Sigmoid colon (tissue), 4 donors: Measurements from ENCODE around the gene KLRK1.

Experiments
- EP300 ChIP-seq, 4 donors: sonication (generic); formaldehyde crosslinking; IDR thresholded peaks; one replicate each; pipeline ENCODE4 v1.6.1; 2017; ENCODE audit warnings: antibody characterized with exemption in 4 of 4
- POLR2A ChIP-seq, 2 donors: fragments of 450-650 bp; IDR thresholded peaks; one replicate each; pipeline ENCODE4 v1.6.1; 2016; ENCODE audit warnings: antibody characterized with exemption in 2 of 2, mild to moderate bottlenecking in 2 of 2, moderate library complexity in 2 of 2
- TF ChIP-seq, protein P1 (sequence below), 4 experiments: fragments of 450-650 bp in 3 of 4; fragments of 200-600 bp in 1 of 4; IDR thresholded peaks; one replicate each; pipeline ENCODE4 v1.5.1; 2016 to 2019; ENCODE audit warnings: antibody characterized with exemption in 4 of 4, mild to moderate bottlenecking in 3 of 4, moderate library complexity in 2 of 4

DNA sequence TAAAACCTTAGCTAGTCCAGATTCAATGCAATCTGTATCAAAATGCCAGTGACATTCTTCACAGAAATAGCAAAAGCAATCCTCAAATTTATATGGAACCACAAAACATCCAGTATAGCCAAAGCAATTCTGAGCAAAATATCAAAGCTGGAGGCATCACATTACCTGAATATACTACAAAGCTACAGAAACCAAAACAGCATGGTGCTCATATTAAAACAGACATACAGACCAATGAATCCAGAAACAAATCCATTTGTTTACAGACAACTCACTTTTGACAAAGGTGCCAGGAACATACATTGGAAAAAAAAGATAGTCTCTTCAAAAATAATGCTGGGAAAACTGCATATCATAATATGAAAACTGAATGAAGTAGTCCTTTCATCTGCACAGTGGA is 15.0 kb upstream of the KLRK1 start:
- TF ChIP-seq, protein P1, sequence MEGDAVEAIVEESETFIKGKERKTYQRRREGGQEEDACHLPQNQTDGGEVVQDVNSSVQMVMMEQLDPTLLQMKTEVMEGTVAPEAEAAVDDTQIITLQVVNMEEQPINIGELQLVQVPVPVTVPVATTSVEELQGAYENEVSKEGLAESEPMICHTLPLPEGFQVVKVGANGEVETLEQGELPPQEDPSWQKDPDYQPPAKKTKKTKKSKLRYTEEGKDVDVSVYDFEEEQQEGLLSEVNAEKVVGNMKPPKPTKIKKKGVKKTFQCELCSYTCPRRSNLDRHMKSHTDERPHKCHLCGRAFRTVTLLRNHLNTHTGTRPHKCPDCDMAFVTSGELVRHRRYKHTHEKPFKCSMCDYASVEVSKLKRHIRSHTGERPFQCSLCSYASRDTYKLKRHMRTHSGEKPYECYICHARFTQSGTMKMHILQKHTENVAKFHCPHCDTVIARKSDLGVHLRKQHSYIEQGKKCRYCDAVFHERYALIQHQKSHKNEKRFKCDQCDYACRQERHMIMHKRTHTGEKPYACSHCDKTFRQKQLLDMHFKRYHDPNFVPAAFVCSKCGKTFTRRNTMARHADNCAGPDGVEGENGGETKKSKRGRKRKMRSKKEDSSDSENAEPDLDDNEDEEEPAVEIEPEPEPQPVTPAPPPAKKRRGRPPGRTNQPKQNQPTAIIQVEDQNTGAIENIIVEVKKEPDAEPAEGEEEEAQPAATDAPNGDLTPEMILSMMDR (IDR thresholded peaks at IDR 0.05) = no peak
- TF ChIP-seq EP300 (IDR thresholded peaks at IDR 0.05) (no peak), POLR2A (IDR thresholded peaks at IDR 0.05) (no peak)
